Astrocyte of the spinal cord (primary cell): ENCODE results near the gene MARK4.

Experiments used
- DNase-seq: peaks from one replicate; pipeline ENCODE4 v3.0.0; 2011; ENCODE audit warnings: low read depth, low spot score
- H3K4me3 ChIP-seq: 2 replicates; pipeline ENCODE4 v1.5.1; 2011; ENCODE audit warnings: low read depth, mild to moderate bottlenecking, low read length, moderate library complexity
- in situ Hi-C: cut with HindIII; loops from 2 replicates; pipeline ENCODE4 v1.10.0; 2017; ENCODE audit warnings: low sequenced_read_pairs
- TF ChIP-seq, protein P1 (sequence below): IDR thresholded peaks from 2 replicates; pipeline ENCODE4 v1.5.1; 2012; ENCODE audit warnings: low read depth, mild to moderate bottlenecking, low read length, inconsistent platforms

Gene MARK4

DNA sequence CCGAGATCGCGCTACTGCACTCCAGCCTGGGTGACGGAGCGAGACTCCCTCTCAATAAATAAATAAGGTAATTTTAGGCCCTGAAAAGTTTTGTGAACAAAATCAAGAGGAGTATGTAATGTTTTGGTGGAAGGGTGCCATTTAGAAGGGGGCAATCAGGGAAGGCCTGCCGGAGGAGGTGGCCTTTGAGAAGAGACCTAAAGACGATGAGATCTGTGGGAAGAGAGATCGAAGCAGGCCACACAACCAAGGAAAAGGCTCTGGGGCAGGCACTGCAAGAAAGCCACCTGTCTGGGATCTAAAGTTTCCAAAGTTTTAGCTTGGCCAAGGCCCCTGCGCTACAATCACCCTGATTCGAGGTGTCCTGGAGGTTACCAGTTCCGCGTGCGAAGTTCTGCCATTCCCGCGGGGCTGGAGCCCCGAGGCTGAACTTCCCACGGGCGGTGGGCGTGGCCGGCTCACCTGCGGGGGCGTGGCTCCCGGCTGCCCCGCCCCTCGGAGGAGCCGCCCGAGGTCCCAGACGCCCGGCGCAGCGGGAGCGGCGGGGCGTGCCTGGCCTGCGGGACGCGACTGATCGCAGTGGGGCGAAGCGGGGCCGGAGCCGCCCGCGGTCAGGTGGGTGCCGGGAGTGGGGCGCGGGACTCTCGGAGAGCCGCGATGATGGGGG lies 89.3 kb downstream of the MARK4 start, which contains the start of gene KLC3:
Gene KLC3, plus strand, starts transcription at position 519 of the 667 bp plus-strand sequence. CDS start 4,792 bp downstream, outside the sequence.
- H3K4me3 ChIP-seq = no peak within 1 kb of the TSS
- in situ Hi-C loops = no loop called here
- DNase-seq = no peak

DNA sequence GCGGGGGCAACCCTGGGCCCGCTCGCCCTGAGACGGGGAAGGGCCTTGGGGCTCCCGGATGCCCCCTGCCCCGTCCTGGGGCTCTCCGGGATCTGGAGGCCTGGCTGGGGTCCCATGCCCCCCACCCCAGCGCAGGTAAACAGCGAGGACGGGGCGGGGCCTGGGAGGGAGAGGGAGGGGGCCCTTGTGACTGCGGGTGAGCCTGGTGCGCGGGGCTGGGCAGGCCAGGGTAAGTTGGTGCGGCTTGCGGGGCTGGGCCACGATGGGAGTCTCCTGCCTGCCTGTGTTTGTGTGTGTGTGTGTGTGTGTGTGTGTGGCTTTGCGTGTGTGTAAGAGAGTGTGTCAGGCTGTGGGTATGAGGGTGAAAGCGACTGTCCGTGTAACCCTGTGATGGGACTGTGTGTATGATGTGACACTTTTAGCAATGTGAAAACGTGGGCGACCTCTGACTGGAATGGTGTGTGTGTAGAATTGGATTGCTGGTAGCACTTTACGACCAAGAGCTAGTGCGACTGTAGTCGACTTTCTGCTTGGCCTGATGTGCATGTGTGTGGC lies 89.9 kb downstream of the MARK4 start:
- H3K4me3 ChIP-seq = no peak overlapping the region
- in situ Hi-C loops = no loop called here
- TF ChIP-seq, protein P1, sequence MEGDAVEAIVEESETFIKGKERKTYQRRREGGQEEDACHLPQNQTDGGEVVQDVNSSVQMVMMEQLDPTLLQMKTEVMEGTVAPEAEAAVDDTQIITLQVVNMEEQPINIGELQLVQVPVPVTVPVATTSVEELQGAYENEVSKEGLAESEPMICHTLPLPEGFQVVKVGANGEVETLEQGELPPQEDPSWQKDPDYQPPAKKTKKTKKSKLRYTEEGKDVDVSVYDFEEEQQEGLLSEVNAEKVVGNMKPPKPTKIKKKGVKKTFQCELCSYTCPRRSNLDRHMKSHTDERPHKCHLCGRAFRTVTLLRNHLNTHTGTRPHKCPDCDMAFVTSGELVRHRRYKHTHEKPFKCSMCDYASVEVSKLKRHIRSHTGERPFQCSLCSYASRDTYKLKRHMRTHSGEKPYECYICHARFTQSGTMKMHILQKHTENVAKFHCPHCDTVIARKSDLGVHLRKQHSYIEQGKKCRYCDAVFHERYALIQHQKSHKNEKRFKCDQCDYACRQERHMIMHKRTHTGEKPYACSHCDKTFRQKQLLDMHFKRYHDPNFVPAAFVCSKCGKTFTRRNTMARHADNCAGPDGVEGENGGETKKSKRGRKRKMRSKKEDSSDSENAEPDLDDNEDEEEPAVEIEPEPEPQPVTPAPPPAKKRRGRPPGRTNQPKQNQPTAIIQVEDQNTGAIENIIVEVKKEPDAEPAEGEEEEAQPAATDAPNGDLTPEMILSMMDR = no peak
- no peak for DNase-seq

More for the DNA sequence above, 89.3 kb downstream of the MARK4 start, which contains the start of gene KLC3:
- TF ChIP-seq, protein P1 = no peak

DNA sequence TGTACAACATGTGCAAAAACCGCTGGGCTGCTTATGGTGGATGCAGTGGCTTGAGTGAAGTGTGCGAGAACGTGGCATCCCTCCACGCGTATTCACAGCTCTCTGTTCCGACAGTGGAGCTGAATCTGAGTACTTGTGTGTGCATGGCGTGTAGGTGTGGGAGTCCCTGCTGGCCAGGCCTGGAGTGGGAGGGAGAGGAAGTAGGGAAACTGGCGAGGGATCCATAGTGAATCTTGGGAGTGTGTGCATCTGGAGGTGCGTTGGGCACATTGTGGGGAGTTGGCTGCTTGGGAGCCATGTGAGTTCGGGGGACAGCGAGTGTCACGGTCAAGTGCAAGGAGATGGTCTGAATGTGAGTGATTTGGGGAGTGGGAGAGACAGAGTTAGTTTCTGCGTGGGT lies 91.8 kb downstream of the MARK4 start:
- no peak for DNase-seq
- H3K4me3 ChIP-seq = no peak overlapping the region
- TF ChIP-seq, protein P1 = no peak
- in situ Hi-C loops = no loop called here

DNA sequence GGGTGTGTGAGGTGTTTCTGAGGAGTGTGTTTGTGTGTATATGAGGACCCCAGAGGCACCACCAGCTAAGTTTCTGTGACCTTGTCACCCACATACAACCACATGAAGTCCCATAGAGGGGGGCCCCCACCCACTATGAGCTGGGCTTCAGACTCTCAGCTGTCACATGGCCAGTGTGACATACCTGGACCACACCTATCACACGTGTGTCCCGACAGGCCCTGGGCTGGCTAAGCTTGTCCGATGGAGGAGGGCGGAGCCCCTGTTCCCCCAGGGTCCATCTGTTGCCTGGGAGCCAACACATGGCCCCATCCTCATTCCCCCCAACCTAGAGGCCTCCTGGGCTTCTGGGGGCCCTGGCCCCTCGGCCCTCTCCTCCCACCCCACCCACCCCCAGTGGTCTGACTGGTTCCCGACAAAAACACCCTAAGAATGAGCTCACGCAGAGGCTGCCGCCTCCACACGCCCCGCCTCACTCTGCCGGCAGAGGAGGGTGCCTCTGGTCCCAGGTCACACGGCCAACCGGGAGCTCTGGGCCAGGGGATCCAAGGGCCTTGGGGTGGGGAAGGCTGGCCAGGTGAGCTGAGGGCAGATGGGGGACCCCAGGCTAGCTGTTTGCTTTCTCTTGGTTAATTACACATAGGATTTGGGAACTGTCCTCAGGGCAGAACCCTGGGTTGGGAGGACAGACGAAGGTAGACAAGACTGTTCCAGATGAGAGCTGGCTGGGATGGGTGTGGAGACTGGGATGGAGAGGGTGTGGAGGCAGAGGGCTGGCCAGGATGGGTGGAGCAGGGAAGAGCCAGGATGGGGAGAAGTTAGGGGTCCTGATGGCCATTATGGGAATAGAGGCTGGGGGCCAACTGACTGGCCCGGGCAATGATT lies 93.8 kb downstream of the MARK4 start:
- TF ChIP-seq, protein P1 = no peak

DNA sequence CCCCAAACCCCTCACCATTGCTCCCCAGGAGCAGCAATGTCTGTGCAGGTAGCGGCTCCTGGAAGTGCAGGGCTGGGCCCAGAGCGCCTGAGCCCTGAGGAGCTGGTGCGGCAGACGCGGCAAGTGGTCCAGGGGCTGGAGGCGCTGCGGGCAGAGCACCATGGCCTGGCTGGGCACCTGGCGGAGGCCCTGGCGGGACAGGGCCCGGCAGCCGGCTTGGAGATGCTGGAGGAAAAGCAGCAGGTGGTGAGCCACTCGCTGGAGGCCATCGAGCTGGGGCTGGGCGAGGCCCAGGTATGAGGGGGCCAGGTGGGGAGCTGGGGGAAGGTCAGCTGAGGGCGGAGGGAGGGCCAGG lies 94.4 kb downstream of the MARK4 start:
- H3K4me3 ChIP-seq = no peak overlapping the region
- in situ Hi-C loops = no loop called here
- TF ChIP-seq, protein P1 = no peak
- no peak for DNase-seq

More for the DNA sequence above, 93.8 kb downstream of the MARK4 start:
- no peak for DNase-seq
- no peak overlapping the region for H3K4me3 ChIP-seq
- in situ Hi-C loops = no loop called here

DNA sequence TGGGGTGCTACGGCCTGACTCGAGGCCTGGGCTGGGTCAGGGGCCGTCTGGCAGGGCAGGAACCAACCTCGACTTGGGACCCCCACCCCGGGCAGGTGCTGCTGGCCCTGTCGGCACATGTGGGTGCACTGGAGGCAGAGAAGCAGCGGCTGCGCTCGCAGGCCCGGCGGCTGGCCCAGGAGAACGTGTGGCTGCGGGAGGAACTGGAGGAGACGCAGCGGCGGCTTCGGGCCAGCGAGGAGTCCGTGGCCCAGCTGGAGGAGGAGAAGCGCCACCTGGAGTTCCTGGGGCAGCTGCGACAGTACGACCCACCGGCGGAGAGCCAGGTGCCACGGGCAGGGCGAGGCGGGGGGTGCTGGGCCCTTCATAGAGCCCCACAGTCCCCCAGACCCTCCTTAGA lies 95.4 kb downstream of the MARK4 start:
- H3K4me3 ChIP-seq = no peak overlapping the region
- DNase-seq = no peak
- in situ Hi-C loops = no loop called here
- TF ChIP-seq, protein P1 = no peak
